HL-60/S4 treated with phorbol 12-myristate 13-acetate at 8.2 ng/mL for 4 days and 3 days (cell line): ENCODE results near the gene KDM4E.
"Not testable (repeated sequence)": the region's sequence is repeated elsewhere in the genome, so short reads cannot be mapped to it uniquely, and the experiment has no call there.

ENCODE experiments used
- in situ Hi-C: fragments of 300-500 bp; cut with MboI; formaldehyde crosslinking; loops from 2 replicates; pipeline ENCODE4 v1.15.0; 2022; ENCODE audit warnings: low sequenced_read_pairs

KDM4E gene

DNA sequence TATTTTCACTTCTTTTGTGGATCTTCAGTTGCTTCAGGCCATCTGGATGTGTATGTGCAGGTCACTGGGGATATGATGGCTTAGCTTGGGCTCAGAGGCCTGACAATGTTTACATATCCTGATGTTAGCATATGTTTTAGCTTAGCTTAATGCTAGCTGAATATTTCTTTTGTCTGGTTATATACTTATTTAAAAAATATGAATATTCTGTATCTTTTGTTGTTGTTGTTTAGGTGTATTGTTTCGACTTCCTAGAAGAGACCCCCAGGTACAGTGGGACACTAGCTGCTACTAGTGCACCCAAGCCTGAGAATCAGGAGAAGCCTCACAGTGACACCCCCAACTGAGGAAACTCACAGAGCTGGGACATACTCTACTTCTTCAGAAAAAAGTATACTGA is at the start of gene KDM4E:
KDM4E (plus strand) TSS at position 301 of the 400 bp plus-strand sequence. CDS start 300 bp downstream, outside the sequence.
- in situ Hi-C loops = no loop called here

DNA sequence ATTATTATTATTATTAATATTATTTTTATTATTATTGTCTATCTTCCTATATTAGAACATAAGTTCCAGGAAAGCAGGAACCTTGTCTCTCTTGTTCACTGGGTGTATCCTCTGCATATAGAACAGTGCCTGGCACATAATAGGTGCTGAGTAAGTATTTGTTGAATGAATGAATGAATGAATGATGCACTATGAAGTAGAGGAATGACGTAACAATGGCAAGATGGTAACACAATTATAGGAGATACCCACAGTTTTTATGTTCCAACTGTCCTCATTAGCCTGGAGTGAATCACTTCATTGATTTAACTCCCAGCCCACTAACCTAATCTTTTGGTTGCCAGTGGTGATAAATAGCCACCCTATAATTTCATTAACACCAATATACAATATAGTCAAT is 49.5 kb upstream of the KDM4E start:
- in situ Hi-C loops = no loop called here

DNA sequence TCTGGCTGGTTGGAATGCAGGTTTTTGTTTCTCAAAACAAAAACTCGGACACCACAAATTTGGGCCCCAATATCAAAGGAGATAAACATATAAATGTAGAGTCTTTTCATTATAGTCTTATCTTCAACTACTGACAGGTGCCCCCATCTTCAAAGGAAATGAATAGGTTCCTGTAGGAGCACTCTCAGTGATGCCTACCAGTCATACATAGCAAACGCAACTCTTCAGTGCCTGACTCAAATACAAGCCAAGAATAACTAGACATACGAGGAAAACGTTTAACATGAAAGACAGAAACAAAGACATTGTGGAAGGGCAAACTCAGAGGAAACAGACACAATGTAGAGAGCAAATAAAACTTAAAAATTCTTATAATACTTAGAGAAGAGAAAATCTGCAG is 37.7 kb upstream of the KDM4E start:
- in situ Hi-C loops = no loop called here

DNA sequence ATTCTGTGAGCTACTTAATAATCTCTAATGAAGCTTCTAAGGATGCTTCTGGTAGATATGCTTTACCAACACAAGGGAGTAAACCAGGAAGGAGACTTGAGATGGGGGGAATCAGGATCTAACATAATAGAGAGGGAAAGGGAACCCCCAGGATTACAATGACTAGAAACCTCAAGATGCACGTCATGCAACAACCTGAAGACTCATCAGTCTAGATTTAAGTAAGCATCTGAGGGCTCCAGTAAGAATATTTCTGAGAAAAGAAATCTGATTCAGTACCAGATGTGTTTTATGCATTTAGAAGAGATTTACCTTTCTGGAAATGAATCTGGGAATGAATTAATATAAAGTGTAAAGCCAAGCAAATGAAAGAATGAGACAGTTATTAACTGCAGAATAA is 36.3 kb upstream of the KDM4E start:
- in situ Hi-C loops = no loop called here

DNA sequence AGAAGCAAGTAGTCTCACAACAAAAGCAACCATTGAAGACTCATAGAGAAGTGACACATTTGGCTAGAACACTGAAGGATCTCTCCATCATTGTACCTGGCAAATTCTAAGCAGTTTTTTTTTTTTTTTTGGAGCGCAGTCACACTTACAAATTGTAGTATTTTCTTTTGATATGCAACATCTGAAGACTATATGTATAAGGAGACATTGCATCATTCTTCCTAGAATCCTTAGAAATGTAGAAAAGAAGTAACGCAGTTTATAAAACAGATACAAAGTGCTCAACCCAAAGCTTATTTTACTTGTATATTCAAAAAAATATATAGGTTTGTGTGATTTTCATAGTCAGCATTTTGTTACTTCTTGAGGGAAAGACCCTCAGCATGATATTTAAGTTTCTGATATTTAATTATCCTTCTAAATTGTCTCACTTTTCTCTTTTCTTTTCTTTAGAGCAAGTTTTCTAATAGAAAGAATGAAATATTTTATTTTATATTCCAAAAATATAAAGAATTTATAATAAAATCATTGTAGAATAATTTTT is 31.6 kb upstream of the KDM4E start:
- in situ Hi-C loops = no loop called here

DNA sequence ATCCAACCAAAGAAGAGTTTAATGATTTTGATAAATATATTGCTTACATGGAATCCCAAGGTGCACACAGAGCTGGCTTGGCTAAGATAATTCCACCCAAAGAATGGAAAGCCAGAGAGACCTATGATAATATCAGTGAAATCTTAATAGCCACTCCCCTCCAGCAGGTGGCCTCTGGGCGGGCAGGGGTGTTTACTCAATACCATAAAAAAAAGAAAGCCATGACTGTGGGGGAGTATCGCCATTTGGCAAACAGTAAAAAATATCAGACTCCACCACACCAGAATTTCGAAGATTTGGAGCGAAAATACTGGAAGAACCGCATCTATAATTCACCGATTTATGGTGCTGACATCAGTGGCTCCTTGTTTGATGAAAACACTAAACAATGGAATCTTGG is 27.6 kb upstream of the KDM4E start:
- in situ Hi-C loops = no loop called here

DNA sequence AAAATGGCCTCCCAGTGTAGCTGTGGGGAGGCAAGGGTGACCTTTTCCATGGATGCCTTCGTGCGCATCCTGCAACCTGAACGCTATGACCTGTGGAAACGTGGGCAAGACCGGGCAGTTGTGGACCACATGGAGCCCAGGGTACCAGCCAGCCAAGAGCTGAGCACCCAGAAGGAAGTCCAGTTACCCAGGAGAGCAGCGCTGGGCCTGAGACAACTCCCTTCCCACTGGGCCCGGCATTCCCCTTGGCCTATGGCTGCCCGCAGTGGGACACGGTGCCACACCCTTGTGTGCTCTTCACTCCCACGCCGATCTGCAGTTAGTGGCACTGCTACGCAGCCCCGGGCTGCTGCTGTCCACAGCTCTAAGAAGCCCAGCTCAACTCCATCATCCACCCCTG is 26.8 kb upstream of the KDM4E start:
- in situ Hi-C loops = no loop called here

DNA sequence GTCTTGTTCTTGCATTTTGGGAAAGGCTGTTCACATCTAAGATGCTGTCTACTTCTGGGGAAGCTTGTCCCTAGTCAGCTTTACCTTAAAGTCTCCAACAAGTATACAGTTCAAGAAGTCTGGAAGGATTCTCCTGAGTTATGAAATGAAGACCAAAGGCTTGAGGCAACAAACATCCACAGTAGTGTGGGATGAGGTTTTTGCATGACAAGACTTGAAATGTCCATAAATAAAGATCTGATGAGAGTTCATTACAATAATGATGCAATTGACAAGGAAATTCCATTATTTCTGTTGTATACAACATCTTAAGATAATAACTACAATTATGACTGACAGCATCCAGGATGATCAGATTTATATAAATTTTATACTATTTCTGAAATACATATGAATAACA is 21.3 kb upstream of the KDM4E start:
- in situ Hi-C loops = no loop called here

DNA sequence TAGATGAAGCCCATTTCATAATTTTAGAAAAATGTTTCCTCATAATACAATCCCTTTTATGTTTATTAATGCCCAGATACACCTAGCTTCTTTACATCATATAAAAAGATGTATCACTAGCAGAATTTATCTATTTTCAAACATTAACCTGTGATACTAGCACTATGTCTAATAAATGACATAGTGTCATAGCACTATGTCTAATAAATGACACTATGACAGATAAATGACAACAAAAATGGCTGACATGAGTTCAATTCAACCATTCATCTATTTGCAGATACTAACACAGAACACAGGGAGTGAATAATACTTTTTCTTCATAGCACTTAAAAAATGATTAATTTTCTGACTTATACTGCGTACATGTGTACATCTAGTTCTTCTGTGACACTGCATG is 19.4 kb upstream of the KDM4E start:
- in situ Hi-C loops = no loop called here

DNA sequence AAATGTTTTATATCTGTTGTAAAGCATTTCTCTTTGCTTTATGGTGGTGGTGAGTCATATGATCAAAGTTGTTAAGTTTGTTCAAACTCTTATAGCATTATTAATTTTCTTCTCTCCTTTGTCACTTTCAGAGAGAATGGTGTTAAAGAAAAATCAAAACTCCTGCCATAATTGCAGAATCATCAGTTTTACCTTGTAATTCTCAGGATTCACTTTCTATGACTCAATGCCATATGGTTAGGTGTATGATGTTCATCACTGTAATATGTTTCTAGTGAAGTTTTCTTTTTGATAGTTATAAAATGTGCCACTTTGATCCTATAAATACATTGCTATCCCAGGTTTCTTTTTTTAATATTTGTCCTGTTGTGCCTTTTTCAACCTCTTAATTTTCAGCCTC is 13.7 kb upstream of the KDM4E start:
- in situ Hi-C loops = no loop called here

DNA sequence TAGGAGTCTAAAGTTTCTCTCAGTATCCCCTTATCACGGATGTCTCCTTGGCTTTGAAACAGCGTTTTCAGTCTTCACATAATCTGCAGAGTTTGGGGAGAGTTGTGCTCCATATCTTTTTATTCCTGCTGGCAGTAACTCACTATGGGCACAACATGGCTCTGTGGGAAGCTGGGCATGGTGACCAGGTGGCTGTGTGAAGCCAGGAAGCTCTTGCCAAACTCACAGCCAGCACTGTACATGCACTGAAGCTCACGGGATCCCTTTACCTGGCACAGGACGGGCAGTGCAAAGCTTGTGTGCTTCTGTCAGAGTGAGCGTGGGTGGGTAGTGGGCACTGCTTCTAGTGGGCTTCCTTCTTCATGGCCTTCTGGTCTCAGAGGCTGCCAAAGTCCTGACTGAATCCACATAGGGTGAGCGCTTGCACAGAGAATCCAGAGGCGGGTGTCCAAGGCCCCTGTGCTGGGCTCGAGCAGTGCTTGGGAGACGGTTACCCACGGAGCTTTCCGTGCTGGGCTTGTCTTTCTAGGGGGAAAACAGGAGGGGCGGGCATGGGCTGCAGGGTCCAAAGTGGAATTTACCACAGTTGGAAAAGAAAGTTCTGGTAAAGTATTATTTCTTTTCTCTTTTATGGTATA is 10.8 kb upstream of the KDM4E start:
- in situ Hi-C loops = no loop called here

DNA sequence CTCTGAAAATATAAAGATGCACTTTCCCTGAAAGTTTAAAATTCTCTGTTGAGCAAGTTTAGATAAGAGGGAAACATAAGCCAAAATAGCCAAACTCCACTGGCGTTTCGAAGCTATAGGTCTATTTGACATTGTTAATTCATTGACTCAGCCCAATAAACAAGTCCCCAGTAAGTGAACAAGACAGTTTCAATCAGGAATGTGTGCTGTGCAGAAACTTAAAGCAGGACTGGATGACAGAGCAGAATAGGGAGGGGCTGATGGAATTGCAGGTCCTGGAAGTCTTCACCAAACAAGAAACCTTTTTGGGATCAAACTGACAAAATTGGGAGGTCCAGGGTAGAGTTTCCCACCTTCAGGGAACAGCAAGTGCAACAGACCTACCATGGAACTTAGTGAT is 8.9 kb upstream of the KDM4E start:
- in situ Hi-C loops = no loop called here

DNA sequence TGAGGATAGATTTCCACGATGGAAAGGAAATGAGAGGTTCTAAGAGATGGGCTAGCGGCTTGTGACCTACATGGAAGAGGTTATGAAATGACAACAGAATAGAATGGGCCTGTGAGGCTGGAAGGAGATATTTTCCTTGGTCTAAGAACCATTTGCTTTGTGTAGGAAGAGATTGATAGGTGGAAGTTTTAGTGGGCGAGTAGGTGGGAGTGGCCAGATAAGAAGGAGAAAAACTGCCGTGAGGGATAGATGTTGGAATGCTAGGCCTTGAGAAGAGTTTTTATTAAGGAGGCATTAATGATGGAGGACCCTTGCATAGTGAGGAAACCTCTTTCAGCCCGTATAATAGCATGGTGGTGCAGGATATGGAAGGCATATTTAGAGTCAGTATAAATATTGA is 3.6 kb upstream of the KDM4E start:
- in situ Hi-C loops = not testable (repeated sequence)

DNA sequence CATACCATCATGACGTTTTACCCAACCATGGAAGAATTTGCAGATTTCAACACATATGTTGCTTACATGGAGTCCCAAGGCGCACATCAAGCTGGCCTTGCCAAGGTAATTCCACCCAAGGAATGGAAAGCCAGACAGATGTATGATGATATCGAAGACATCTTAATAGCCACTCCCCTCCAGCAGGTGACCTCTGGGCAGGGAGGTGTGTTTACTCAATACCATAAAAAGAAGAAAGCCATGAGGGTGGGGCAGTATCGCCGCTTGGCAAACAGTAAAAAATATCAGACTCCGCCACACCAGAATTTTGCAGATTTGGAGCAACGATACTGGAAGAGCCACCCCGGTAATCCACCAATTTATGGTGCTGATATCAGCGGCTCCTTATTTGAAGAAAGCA is 536 bp downstream of the KDM4E start:
- in situ Hi-C loops = not testable (repeated sequence)

DNA sequence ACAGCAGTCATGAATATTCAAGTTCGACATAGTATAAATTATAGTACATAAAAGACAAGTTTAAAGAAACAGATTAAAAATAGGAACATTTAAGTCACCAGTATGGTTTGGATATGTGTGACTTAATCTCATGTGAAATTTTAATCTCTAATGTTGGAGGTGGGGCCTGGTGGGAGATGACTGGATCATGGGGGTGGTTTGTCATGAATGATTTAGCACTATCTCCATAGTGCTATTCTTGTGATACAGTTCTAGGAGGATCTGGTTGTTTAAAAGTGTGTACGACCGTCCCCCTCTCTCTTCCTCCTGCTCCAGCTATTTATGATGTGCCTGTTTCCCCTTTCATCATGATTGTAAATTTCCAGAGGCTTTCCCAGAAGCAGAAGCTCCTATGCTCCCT is 3.3 kb downstream of the KDM4E start:
- in situ Hi-C loops = no loop called here

DNA sequence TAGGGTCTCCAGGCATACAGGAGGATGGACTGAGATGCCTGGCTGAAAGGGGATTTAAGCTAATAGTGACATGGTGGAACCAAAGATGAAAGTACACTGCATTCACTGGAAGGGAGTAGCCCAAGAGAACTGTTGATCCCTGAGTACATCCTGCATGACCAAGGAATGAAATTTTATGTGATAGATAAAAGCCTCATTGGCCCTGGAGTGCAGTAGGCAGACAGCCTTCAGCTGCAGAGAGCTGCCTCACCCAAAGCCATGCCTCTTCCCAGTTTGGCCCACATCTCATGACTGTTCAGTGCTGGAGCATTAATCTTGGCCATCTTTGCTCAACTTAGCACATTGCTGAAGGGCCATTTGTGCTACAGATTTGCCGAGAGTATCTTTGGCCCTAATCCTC is 8.0 kb downstream of the KDM4E start:
- in situ Hi-C loops = no loop called here

DNA sequence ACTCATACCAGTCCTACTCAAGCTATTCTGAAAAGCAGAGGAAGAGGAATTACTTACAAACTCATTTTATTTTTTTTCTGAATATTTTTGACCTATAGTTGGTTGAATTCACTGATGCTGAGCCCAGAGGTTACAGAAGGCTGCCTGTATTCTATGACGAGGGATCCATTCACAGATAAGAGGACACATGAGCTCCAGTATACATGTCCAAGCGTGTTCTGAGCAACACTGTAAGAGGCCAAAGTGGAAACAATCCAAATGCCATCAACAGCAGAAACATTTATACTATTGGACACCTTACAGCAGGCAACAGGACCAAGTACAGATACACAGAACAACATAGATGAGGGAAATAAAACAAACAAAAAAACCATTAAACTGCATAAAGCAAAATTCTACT is 10.3 kb downstream of the KDM4E start:
- in situ Hi-C loops = no loop called here

DNA sequence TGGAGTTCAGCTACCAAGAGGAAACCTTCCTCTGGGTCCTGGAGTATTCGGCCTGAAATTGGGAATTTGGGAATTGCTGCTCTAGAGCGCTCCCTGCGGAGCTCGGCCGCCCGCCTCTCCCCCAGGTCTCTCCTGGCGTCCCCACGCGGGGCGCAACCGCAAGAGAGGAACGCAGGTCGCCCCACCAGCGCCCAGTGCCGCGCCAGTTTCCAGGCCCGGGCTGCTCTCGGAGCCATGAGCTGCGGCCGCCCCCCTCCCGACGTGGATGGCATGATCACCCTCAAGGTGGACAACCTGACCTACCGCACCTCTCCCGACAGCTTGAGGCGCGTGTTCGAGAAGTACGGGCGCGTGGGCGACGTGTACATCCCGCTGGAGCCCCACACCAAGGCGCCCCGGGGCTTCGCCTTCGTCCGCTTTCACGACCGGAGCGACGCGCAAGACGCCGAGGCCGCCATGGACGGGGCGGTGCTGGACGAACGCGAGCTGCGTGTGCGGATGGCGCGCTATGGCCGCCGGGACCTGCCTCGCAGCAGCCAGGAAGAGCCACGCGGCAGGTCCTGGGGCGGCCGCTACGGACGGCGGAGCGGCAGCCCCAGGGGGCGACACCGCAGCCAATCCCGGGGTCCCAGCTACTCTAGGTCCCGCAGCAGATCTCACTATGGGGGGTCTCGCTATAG is 12.4 kb downstream of the KDM4E start:
- in situ Hi-C loops = not testable (repeated sequence)

DNA sequence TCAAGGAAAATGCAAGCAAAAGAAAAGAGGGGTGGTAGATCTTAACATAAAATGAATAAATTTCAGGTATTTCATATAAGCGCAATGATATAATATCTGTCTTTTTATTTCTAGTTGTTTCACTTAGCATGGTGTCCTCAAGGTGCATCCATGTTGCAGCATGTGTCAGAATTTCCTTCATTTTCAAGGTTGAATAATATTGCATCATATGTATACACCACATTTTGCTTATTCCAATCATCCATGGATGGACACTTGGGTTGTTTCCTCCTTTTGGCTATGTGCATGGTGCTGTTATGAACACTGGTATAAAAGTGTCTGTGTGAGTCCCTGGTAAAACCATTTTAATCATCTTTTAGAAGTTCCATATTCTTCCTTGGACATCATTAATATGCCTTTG is 17.2 kb downstream of the KDM4E start:
- in situ Hi-C loops = no loop called here

DNA sequence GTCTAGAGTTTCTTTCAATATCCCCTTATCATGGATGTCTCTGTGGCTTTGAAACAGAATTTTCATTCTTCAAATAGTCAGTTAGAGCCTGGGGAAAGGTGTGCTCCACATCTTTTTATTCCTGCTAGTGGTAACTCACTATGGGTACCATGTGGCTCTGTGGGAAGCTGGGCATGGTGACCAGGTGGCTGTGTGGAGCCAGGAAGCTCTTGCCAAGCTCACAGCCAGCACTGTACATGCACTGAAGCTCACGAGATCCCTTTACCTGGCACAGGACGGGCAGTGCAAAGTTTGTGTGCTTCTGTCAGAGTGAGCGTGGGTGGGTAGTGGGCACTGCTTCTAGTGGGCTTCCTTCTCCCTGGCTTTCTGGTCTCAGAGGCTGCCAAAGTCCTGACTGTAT is 17.8 kb downstream of the KDM4E start:
- in situ Hi-C loops = no loop called here

DNA sequence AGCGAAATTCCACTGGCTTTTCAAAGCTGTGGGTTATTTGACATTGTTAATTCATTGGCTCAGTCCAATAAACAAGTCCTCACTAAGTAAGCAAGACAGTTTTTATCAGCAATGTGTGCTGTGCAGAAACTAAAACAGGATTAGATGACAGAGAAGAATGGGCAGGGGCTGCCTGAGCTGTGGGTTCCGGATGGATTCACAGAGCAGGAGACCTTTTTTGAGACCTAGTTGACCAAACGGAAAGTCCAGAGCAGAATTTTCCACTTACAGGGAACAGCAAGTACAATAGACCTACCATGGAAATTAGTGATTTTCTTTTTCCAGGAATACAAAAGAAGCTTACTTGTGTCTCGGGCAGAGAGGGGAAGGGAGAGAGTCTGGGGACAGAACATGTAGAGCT is 19.0 kb downstream of the KDM4E start:
- in situ Hi-C loops = no loop called here

DNA sequence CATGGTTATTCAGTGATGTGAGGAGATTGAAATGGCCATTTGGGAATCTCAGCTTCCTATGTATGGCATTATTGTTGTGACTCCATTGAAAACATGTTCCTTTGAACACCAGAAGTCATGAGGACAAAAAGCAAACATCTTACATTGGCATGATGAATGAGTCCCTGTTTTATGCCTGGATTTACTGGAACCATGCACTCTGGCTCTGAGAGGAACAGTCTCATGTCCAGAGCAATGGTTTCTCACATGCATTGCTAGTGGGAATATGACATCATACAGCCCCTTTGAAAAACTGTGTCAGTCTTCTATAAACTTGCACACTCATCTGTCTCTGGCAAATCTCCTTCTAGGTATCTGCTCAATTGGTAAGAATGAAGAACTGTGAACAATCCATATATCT is 20.8 kb downstream of the KDM4E start:
- in situ Hi-C loops = no loop called here

DNA sequence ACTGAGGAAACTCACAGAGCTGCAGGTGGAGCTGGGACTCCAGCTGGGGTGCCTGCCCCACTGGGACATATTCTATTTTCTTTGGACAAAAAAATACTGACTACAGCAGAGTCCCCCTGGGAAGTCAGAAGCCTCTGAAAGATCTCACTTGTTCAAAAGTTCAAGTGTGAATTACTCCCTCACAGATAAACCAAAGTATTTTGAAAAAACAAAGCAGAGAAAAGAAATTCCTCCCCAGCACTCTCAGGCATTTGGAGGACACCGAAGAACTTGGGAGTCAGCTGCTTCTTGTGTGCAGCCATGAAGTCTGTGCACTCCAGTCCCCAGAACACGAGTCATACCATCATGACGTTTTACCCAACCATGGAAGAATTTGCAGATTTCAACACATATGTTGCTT is 24.1 kb downstream of the KDM4E start, which contains the start of gene KDM4F:
KDM4F (plus strand) TSS at position 301 of the 400 bp plus-strand sequence.
- in situ Hi-C loops = not testable (repeated sequence)
